ENCODE measurements around the gene CEBPZ.

Gene CEBPZ

GRCh38 chr2:37232131-37232933 lies 936 bp upstream of the CEBPZ start:
- H3K27ac ChIP-seq (ENCODE audit: low read length) = peak overlapping the region; percentile 83
- H3K36me3 ChIP-seq (ENCODE audit: insufficient read depth, low read length) = peaks cover 25% of the 10 kb centered on the region
- DNase-seq = no peak

GRCh38 chr2:37230581-37230980 lies 815 bp downstream of the CEBPZ start:
- H3K36me3 ChIP-seq (ENCODE audit: insufficient read depth, low read length) = peaks cover 31% of the 10 kb centered on the region
- TF ChIP-seq CTCF (IDR thresholded peaks at IDR 0.05; ENCODE audit: borderline replicate concordance, extremely low read depth, low read length, poor library complexity, severe bottlenecking) = no peak
- TF ChIP-seq EZH2 (IDR thresholded peaks at IDR 0.05; ENCODE audit: borderline replicate concordance, low read depth, low read length, severe bottlenecking) = no peak
- H3K4me1 ChIP-seq (ENCODE audit: insufficient read depth, low read length) = peaks cover 56% of the 10 kb centered on the region
- H3K4me3 ChIP-seq (ENCODE audit: low read depth in 1 of 2, low read length in 2 of 2) = peak overlapping the region; percentile 77 to 93
- H3K4me2 ChIP-seq (ENCODE audit: insufficient read depth, low read length) = peak overlapping the region; percentile 96
- no peaks in the 10 kb centered on the region for H3K27me3 ChIP-seq (ENCODE audit: insufficient read depth, low read length, poor library complexity)
- H3K9me3 ChIP-seq (ENCODE audit: insufficient read depth, low read length, severe bottlenecking) = no peaks in the 10 kb centered on the region
- peak overlapping the region; percentile 88 for H3K9ac ChIP-seq (ENCODE audit: low read depth, low read length)
- peak overlapping the region; percentile 98 for H2AFZ ChIP-seq (ENCODE audit: low read depth, low read length)
- peak overlapping the region; percentile 83 for H3K27ac ChIP-seq (ENCODE audit: low read length)
- peaks cover 17% of the 10 kb centered on the region; the same call in 1 of the 2 replicates for H4K20me1 ChIP-seq (ENCODE audit: insufficient read depth, low read length)
- ATAC-seq (ENCODE audit: insufficient read depth, low read depth) (no peak), DNase-seq (no peak)
- peaks cover 93% of the 10 kb centered on the region for H3K79me2 ChIP-seq (ENCODE audit: insufficient read depth, low read length)

More at GRCh38 chr2:37232131-37232933, 936 bp upstream of the CEBPZ start:
- Histone ChIP-seq H3K27me3 (ENCODE audit: insufficient read depth, low read length, poor library complexity) (no peaks in the 10 kb centered on the region), H4K20me1 (ENCODE audit: insufficient read depth, low read length) (peaks cover 9% of the 10 kb centered on the region; the same call in 1 of the 2 replicates), H3K9ac (ENCODE audit: low read depth, low read length) (peak overlapping the region; percentile 88), H3K4me2 (ENCODE audit: insufficient read depth, low read length) (peak overlapping the region; percentile 96), H3K9me3 (ENCODE audit: insufficient read depth, low read length, severe bottlenecking) (no peaks in the 10 kb centered on the region), H3K4me1 (ENCODE audit: insufficient read depth, low read length) (peaks cover 45% of the 10 kb centered on the region), H2AFZ (ENCODE audit: low read depth, low read length) (peak overlapping the region; percentile 98), H3K79me2 (ENCODE audit: insufficient read depth, low read length) (peaks cover 84% of the 10 kb centered on the region), H3K4me3 (ENCODE audit: low read depth in 1 of 2, low read length in 2 of 2) (peak overlapping the region; percentile 77 to 93)
- TF ChIP-seq CTCF (IDR thresholded peaks at IDR 0.05; ENCODE audit: borderline replicate concordance, extremely low read depth, low read length, poor library complexity, severe bottlenecking) = no peak
- no peak for TF ChIP-seq EZH2 (IDR thresholded peaks at IDR 0.05; ENCODE audit: borderline replicate concordance, low read depth, low read length, severe bottlenecking)
- no peak for ATAC-seq (ENCODE audit: insufficient read depth, low read depth)

- Histone ChIP-seq H3K9me3 (ENCODE audit: insufficient read depth, low read length, severe bottlenecking) (no peaks in the 10 kb centered on the region), H3K36me3 (ENCODE audit: insufficient read depth, low read length) (peaks cover 33% of the 10 kb centered on the region), H2AFZ (ENCODE audit: low read depth, low read length) (no peak overlapping the region), H3K27me3 (ENCODE audit: insufficient read depth, low read length, poor library complexity) (no peaks in the 10 kb centered on the region), H3K4me3 (ENCODE audit: low read depth in 1 of 2, low read length in 2 of 2) (no peak overlapping the region), H3K79me2 (ENCODE audit: insufficient read depth, low read length) (peaks cover 91% of the 10 kb centered on the region), H3K4me1 (ENCODE audit: insufficient read depth, low read length) (peaks cover 56% of the 10 kb centered on the region), H3K4me2 (ENCODE audit: insufficient read depth, low read length) (peak overlapping the region; percentile 96; the same call in 1 of the 2 replicates), H3K27ac (ENCODE audit: low read length) (no peak overlapping the region), H4K20me1 (ENCODE audit: insufficient read depth, low read length) (peaks cover 29% of the 10 kb centered on the region; the same call in 1 of the 2 replicates), H3K9ac (ENCODE audit: low read depth, low read length) (no peak overlapping the region)
- ATAC-seq (ENCODE audit: insufficient read depth, low read depth) (no peak), DNase-seq (no peak)
- TF ChIP-seq CTCF (IDR thresholded peaks at IDR 0.05; ENCODE audit: borderline replicate concordance, extremely low read depth, low read length, poor library complexity, severe bottlenecking) = no peak
- no peak for TF ChIP-seq EZH2 (IDR thresholded peaks at IDR 0.05; ENCODE audit: borderline replicate concordance, low read depth, low read length, severe bottlenecking)
These were observed 2.6 kb downstream of the CEBPZ start for GRCh38 chr2:37228788-37229187.

Measured in DND-41 (cell line).